ENCODE results near the gene LONP1. TPM values are rescaled to one million over a fixed set of nuclear protein-coding genes. Genes with fewer than 3 reads are reported as not detected.
A peak's percentile ranks its signal among the peaks of the same experiment; 100 is the strongest.

Gene LONP1
- total RNA-seq, 1 experiment from 2014 or later: 83.2 TPM

DNA sequence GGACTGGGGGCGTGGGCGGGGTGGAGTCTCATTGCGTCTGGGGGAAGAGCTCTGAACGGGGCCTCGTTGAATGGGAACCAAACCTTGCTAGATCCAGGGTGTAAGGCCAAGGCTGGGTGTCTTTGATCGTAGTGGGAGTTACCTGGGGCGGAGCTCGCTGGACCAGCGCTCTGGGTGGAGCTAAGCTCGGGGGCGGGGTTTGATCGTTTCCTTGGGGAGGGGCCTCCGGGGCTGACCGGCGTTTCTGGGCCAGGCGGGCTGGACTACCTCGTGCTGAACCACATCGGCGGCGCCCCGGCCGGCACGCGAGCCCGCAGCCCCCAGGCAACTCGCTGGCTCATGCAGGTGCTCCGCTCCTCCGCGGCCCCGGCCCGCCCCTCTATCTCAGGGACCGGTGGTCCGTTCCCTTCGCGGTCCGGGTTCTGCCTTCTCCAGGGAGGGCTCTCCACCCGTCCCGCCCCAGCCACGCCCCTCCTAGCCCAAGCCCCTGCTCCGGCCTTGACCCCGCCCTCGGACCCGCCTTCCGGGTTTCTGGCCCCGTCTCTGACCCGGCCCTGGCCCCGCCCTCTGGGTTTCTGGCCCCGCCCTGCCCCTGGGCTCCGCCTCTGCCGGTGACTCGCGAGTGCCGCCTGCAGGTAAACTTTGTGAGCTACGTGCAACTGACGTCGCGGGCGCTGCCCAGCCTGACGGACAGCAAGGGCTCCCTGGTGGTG is 33.1 kb downstream of the LONP1 start:
- DNase-seq (ENCODE audit: low read depth, low spot score): peak; percentile 94
- in situ Hi-C loops (cut with HindIII; ENCODE audit: low pct_unique_long_range_greater_than_20kb, low sequenced_read_pairs): no loop called here

DNA sequence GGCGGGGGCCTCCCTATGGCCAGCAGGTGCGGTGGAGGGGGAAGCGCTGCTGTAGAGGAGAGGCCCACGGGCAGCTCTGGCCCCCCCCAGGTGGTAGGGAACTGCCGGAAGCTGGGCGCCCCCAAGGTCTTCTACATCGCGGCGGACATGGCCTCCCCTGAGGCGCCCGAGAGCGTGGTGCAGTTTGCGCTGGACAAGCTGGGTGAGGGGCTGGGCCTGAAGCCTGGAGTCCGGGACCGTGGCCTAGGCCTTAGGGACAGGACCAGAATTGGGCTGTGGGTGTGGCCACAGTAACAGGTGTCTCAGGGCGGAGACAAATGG is 33.7 kb downstream of the LONP1 start:
- in situ Hi-C loops (cut with HindIII; ENCODE audit: low pct_unique_long_range_greater_than_20kb, low sequenced_read_pairs): no loop called here
- DNase-seq (ENCODE audit: low read depth, low spot score): no peak

DNA sequence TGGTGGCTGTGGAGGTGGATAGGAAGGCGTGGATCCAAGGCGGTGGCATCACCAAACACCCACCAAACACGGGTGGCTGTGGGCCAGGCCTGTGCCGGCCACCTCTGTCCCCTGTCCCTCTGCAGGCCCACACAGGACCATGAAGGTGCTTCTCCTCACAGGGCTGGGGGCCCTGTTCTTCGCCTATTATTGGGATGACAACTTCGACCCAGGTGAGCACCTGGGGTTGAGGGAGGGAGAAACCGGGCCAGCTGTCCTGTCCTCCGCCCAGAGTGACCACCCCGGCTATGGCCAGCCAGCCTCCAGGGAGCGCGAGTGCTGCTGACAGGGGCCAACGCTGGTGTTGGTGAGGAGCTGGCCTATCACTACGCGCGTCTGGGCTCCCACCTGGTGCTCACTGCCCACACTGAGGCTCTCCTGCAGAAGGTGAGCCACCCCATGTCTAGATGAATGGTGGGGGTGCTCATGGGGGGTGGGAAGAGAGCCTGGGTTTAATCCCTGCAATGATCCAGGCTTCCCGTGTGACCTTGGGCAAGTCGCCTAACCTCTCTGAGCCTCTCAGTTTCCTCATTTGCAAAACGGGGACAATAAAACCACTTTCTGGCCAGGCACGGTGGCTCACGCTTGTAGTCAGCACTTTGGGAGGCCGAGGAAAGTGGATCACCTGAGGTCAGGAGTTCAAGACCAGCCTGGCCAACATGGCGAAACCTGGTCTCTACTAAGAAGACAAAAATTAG is 35.1 kb downstream of the LONP1 start:
- DNase-seq (ENCODE audit: low read depth, low spot score): no peak
- in situ Hi-C loops (cut with HindIII; ENCODE audit: low pct_unique_long_range_greater_than_20kb, low sequenced_read_pairs): no loop called here

DNA sequence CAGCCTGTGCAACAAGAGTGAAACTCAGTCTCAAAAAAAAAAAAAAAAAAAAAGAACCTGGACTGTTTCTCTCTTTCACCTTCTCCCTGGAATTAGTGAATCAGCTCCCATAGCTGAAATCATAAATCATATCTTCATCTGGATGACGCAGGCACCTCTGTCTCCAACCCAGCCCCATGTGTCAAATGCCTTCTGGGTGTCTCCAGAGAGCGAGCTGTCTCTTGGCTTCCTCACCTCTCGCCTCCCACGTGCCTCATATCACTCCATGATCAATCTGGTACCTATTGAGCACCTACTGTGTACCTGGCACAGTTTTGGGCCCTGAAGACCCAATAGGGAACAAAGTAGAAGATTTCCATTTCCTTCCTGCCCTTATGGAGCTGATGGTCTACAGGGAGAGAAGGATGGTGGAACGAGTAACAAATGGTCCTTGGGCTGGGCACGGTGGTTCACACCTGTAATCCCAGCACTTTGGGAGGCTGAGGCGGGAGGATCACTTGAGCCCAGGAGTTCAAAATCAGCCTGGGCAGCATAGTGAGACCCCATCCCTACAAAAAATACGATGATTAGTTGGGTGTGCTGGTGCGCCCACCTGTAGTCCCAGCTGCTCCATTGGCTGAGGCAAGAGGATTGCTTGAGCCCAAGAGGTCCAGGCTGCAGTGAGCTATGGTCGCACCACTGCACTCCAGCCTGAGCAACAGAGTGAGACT is 36.6 kb downstream of the LONP1 start:
- no peak for DNase-seq (ENCODE audit: low read depth, low spot score)
- in situ Hi-C loops (cut with HindIII; ENCODE audit: low pct_unique_long_range_greater_than_20kb, low sequenced_read_pairs): no loop called here

DNA sequence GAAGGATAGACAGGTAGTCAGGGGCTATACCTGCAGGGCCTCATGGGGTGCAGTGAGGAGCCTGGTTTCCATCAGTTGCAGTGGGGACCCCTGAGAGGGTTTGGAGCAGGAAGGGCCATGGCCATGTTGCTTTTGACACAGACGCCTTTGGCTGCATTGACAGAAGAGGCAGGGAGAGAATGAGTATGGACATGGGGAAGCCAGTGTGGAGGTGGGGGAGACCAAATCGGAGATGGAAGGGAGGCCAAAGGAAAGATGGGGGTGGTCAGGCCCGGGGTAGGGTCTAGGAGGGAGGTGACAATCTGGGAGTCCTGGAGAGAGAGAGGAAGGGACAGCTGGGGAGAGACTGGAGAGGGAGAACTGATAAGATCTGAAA is 37.9 kb downstream of the LONP1 start:
- in situ Hi-C loops (cut with HindIII; ENCODE audit: low pct_unique_long_range_greater_than_20kb, low sequenced_read_pairs): no loop called here
- DNase-seq (ENCODE audit: low read depth, low spot score): no peak

DNA sequence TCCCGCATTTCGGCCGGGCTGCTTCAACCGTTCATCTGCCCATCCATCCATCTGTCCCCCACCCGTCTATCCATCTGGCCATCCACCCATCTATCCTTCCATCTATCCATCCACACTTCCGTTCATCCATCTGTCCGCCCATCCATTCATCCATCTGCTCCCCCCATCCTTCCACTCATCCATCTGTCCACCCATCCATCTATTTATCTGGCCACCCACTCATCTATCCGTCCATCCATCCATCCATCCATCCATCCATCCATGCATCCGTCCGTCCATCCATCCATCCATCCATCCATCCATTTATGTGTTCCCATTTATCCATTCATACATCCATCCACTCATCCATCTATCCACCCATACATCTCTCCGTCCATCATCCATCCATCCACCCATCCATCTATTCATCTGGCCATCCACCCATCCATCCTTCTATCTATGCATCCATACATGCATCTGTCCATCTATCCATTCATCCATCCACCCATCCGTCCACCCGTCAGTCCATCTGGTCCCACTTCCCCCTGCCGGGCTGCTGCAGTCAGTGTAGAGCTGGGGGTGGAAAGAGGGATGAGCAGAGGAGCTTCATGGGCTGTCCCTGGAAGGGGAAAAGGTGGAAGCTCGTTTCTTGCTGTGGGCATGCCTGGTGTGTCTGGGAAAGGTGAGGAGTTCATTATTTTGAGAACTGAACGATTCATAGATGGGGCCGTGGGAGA is 38.4 kb downstream of the LONP1 start:
- no peak for DNase-seq (ENCODE audit: low read depth, low spot score)
- in situ Hi-C loops (cut with HindIII; ENCODE audit: low pct_unique_long_range_greater_than_20kb, low sequenced_read_pairs): no loop called here

DNA sequence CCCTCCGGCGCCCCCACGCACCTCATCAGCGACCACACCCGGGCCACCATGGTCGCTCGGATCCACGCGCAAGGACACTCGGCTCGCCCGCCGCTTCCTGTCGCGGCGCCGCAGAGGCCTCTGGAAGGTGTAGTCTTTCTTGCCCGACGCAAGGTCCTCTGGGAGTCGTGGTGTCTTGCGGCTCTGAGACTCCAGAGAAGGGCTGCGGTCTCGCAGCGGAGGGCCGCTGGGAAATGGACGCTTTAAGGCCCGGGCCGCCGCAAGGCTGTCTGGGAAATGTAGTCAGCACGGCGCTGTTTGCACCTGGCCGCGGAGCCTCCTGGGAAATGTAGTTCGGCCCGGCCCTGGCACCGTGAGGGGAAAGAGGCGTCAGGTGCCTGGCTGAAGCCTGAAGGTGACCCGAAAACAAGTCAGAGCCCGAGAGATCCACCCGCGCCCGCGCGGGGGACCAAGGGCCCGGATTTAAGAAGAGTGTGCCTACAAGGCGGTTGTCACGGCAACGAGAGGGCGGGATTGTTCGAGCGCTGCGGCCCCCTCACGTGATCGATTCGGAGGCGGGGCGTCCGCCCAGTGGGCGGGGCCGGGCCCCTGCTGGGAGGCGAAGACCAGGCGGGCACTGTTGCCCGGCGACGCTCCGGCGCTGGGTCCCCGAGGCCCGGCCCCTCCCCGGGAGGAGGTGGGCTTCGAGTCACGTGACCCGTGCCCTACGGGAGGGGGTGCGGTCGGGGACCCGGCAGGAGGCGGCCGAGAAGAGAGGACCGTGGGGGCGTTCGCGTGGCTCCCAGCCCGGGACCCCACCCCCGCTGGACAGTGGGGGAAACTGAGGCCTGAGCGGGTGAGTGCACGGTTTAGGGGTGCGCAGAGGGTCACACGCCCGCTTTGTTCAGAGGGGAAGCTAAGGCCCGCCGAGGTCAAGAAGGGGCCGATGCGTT is 39.2 kb downstream of the LONP1 start, which contains the start of the genes HSD11B1L and MICOS13:
Gene HSD11B1L, plus strand, starts transcription at position 591 of the 932 bp plus-strand sequence. CDS start 3,806 bp downstream, outside the sequence.
Gene MICOS13, minus strand, starts transcription at position 80 of the 932 bp plus-strand sequence. Its CDS starts 30 bp downstream, at position 50.
- peak; percentile 98 for DNase-seq (ENCODE audit: low read depth, low spot score)
- in situ Hi-C loops (cut with HindIII; ENCODE audit: low pct_unique_long_range_greater_than_20kb, low sequenced_read_pairs): no loop called here

DNA sequence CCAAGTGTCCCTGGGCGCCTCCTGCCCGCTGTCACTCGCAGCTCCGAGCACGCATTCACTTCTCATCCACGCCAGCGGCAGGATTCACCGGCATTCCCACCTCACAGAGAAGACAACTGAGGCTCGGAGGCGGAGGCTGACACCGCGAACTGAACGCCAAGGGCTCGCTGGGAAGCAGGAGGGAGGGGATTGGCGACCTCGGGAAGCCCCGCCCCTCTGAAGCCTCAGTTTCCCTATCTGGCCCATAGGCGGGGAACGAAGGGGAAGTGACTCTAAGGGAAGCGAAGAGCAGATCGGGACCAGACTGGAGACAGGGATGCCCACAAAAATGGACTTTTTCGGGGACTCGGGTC is 39.9 kb downstream of the LONP1 start:
- no peak for DNase-seq (ENCODE audit: low read depth, low spot score)
- in situ Hi-C loops (cut with HindIII; ENCODE audit: low pct_unique_long_range_greater_than_20kb, low sequenced_read_pairs): no loop called here

DNA sequence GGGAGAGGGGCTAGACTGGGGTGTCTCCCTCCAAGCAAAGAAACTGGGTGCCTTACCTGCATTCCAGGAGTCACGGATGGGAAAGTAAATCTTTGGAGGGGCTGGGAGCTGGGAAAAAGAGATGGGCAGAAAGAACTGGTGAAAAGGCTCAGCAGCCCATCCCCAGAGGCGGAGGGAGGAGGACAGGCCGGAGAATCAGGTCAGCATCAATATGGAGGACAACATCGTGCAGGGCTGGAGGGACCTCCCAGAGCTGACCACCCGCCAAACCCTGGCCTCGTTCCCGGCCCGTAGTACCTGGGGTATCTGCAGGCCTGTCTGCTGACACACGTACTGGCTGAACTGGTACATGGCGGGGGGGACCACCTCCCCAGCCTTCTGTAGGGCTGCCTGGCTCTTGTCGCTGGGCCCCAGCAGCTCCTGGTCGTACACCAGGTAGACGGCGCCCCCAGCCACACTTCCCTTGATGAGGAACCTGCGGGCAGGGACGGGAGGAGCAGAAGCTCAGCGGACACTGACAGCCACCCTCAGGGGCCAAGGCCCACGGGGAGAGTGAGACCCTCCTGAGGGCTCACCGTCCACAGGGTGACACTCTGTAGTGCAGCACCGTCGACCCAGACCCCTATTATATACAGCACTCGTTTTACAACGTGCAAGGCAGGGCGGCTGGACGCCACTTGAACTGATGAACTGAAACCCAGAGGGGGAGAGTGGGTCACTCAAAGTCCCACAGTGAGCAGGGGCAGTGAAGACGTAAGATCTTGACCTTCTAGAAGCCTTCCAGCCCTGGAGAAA is 40.5 kb downstream of the LONP1 start:
- no peak for DNase-seq (ENCODE audit: low read depth, low spot score)
- in situ Hi-C loops (cut with HindIII; ENCODE audit: low pct_unique_long_range_greater_than_20kb, low sequenced_read_pairs): no loop called here

DNA sequence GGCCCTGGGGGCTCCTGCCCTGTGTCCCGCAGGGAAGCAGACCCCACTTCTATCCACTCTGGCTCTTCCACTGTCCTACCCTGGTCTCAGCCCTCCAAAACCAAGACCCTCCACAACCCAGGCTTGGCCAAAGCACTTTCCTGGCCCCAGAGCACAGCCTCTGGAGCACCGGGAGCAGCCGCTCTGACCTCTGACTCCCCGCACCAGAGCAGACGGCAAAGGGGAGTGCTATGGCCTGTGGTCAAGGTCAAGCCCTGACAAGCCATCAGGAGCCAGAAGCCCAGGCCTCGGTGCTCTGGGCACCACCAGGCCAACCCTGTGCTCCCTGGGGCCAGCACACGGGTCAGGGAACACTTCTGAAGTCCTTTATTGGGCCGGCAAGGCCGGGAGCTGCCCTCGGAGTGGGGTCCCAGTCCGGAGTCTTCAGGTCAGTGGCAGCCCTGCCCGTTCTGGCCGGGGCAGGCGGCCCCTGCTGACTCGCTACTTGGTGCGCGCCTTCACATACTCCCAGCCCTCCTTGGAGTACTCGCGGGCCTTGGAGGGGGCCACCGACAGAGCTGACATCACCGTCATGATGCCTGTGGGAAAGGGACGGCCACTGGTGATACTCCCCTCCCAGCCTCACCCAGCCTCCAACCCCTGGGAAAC is 41.8 kb downstream of the LONP1 start:
- no peak for DNase-seq (ENCODE audit: low read depth, low spot score)
- in situ Hi-C loops (cut with HindIII; ENCODE audit: low pct_unique_long_range_greater_than_20kb, low sequenced_read_pairs): no loop called here

DNA sequence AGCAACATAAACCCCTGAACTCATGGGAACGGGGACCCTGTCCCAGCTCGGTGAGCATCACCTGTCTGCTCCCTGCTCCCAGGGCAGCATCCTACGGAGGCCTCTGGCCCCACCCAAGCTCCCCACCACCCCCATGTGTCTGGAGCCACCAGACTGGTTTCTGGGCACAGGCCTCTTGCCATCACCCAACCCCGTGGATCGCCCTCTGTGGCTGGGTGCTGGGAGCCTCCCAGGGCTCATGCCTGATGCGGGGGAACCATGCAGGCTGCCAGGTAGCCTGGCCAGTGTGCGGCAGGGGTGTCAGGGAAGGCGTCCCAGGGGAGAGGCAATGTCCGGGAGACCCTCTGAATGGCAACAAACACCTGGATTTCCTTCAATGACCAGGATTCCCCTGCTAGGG is 42.4 kb downstream of the LONP1 start:
- in situ Hi-C loops (cut with HindIII; ENCODE audit: low pct_unique_long_range_greater_than_20kb, low sequenced_read_pairs): no loop called here
- DNase-seq (ENCODE audit: low read depth, low spot score): no peak

DNA sequence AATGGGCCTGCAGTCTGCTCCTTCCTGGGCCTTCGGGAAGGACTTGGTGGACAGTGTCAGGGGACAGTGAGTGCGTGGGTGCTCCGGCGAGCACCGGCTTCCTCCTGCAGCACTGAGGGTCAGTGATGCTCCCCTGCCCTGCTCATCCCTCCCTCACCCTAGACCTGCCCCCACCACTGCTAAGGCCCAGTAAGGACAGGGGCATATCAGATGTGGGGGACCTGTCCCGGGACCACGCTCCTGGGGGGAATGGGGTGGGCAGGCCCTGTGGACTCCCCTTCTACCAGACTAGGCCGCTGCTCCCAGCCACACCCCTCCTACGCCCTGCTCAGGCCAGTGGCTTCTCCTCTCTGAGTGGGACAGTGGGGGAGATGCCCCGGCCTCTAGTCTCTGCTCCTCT is 42.8 kb downstream of the LONP1 start:
- in situ Hi-C loops (cut with HindIII; ENCODE audit: low pct_unique_long_range_greater_than_20kb, low sequenced_read_pairs): no loop called here

DNA sequence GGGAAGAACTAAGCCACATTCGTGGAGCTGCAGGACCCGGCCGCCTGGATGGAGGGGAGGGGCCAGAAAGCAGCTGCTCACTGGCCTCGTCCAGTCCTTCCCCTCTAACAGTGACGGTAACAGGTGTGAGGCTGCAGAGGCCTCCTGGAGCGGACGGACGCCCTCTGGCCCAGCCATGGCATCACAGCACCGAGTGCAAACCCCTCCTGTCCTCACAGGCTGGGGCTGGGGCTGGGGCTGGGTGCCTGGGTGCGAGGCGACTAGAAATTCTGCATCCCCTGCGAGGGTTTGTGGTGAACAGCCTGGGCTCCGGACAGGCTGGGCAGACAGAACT is 43.2 kb downstream of the LONP1 start:
- DNase-seq (ENCODE audit: low read depth, low spot score): no peak
- in situ Hi-C loops (cut with HindIII; ENCODE audit: low pct_unique_long_range_greater_than_20kb, low sequenced_read_pairs): no loop called here

More for the DNA sequence above, 42.8 kb downstream of the LONP1 start:
- no peak for DNase-seq (ENCODE audit: low read depth, low spot score)

DNA sequence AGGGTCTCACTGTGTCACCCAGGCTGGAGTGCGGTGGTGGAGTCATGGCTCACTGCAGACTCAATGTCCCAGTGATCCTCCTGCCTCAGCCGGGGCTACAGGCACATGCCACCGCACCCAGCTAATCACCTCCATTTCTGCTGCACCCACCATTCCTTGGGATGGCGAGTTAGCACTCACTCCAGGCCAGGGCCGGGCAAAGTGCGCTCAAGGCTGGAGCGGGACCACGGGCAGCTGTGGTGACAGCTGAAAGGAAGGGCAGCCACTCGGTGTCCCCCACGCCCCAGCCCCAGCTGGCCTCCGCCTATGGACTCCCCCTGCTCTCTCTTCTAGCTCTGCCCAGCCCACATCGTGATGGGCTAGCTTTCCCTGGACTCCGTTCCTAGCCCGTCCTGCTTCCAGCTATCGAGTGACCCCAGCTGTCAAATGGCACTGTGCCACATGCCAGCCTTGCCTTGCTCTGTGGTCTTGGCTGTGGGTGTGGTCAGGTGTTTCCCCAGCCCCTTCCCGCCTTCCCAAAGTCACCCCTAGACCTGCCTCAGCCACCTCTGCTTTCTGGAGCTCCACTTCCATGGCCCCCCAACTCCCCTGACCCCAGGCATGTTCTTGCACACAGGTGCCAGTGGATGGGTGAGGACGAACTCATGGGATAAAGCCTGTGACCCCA is 43.7 kb downstream of the LONP1 start:
- in situ Hi-C loops (cut with HindIII; ENCODE audit: low pct_unique_long_range_greater_than_20kb, low sequenced_read_pairs): no loop called here
- DNase-seq (ENCODE audit: low read depth, low spot score): no peak

DNA sequence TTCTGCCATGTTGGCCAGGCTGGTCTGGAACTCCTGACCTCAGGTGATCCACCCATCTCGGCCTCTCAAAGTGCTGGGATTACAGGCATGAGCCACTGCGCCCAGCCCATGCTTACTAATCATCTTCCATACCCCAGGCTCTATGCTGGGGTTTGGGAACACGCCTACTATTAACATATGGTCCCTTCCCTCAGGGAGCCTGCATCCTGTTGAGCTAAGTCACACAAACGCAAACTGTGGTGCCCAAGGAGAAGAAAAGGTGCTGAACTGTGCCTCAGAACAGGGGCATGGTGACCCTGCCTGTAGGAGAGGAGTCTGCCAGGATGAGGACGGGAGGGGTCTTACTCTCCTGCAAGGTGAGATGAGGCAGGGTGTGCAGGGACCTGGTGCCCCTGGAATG is 45.2 kb downstream of the LONP1 start:
- DNase-seq (ENCODE audit: low read depth, low spot score): no peak
- in situ Hi-C loops (cut with HindIII; ENCODE audit: low pct_unique_long_range_greater_than_20kb, low sequenced_read_pairs): no loop called here

DNA sequence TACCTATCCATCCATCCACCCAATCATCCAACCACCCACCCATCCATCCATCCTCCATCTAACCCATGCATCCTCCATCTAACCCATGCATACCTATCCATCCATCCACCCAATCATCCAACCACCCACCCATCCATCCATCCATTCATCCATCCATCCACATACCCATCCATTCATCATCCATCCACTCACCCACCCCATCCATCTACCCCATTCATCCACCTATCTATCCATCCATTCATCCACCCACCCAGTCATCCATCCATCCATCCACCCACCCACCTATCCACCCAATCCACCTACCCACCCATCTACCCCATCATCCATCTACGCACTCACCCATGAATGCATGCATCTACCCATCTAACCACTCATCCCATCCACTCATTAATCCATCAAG is 46.2 kb downstream of the LONP1 start:
- no peak for DNase-seq (ENCODE audit: low read depth, low spot score)
- in situ Hi-C loops (cut with HindIII; ENCODE audit: low pct_unique_long_range_greater_than_20kb, low sequenced_read_pairs): no loop called here
